PFSK-1 (cell line): Measurements from ENCODE around the gene GGTLC1.

Experiments used
- FOXP2 ChIP-seq: optimal IDR thresholded peaks from 2 replicates; pipeline ENCODE3; 2011; ENCODE audit warnings: borderline replicate concordance, control low read depth, inconsistent platforms; ENCODE audit not compliant: insufficient read depth; ENCODE audit errors: extremely low read length, extremely low read depth
- POLR2AphosphoS5 ChIP-seq: IDR thresholded peaks from 2 replicates; pipeline ENCODE4 v1.6.1; 2012; ENCODE audit warnings: low read depth, mild to moderate bottlenecking, control low read depth, low read length, moderate library complexity
- SIN3A ChIP-seq: IDR thresholded peaks from 2 replicates; pipeline ENCODE4 v1.6.1; 2012; ENCODE audit warnings: mild to moderate bottlenecking, low read length, moderate library complexity, borderline replicate concordance; ENCODE audit not compliant: insufficient read depth
- TAF1 ChIP-seq: IDR thresholded peaks from 2 replicates; pipeline ENCODE4 v1.6.1; 2012; ENCODE audit warnings: low read length, control low read depth, borderline replicate concordance; ENCODE audit not compliant: insufficient read depth
- TF ChIP-seq, protein P1 (sequence below), 2 experiments: IDR thresholded peaks; 2 replicates each; pipeline versions ENCODE4 v1.6.1 to v1.8.0; 2011 to 2012; ENCODE audit warnings: low read depth in 2 of 2, low read length in 2 of 2, control low read depth in 1 of 2, inconsistent platforms in 1 of 2, mild to moderate bottlenecking in 1 of 2, moderate library complexity in 1 of 2; ENCODE audit not compliant: insufficient read depth in 1 of 2

Gene GGTLC1

GRCh38 chr20:23966927-23967615 lies 21.5 kb downstream of the GGTLC1 start:
- TF ChIP-seq, protein P1, sequence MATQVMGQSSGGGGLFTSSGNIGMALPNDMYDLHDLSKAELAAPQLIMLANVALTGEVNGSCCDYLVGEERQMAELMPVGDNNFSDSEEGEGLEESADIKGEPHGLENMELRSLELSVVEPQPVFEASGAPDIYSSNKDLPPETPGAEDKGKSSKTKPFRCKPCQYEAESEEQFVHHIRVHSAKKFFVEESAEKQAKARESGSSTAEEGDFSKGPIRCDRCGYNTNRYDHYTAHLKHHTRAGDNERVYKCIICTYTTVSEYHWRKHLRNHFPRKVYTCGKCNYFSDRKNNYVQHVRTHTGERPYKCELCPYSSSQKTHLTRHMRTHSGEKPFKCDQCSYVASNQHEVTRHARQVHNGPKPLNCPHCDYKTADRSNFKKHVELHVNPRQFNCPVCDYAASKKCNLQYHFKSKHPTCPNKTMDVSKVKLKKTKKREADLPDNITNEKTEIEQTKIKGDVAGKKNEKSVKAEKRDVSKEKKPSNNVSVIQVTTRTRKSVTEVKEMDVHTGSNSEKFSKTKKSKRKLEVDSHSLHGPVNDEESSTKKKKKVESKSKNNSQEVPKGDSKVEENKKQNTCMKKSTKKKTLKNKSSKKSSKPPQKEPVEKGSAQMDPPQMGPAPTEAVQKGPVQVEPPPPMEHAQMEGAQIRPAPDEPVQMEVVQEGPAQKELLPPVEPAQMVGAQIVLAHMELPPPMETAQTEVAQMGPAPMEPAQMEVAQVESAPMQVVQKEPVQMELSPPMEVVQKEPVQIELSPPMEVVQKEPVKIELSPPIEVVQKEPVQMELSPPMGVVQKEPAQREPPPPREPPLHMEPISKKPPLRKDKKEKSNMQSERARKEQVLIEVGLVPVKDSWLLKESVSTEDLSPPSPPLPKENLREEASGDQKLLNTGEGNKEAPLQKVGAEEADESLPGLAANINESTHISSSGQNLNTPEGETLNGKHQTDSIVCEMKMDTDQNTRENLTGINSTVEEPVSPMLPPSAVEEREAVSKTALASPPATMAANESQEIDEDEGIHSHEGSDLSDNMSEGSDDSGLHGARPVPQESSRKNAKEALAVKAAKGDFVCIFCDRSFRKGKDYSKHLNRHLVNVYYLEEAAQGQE (IDR thresholded peaks at IDR 0.05; ENCODE audit: insufficient read depth in 1 of 2, low read depth in 2 of 2, low read length in 2 of 2): no peak
- no peak for TF ChIP-seq TAF1
- TF ChIP-seq POLR2AphosphoS5: no peak
- no peak for TF ChIP-seq SIN3A
- TF ChIP-seq FOXP2: no peak

- TF ChIP-seq, protein P1 (IDR thresholded peaks at IDR 0.05; ENCODE audit: insufficient read depth in 1 of 2, low read depth in 2 of 2, low read length in 2 of 2): no peak
- TF ChIP-seq SIN3A (no peak), POLR2AphosphoS5 (no peak), TAF1 (no peak), FOXP2 (no peak)
Observed at GRCh38 chr20:23966298-23966697, 22.3 kb downstream of the GGTLC1 start.

DNA sequence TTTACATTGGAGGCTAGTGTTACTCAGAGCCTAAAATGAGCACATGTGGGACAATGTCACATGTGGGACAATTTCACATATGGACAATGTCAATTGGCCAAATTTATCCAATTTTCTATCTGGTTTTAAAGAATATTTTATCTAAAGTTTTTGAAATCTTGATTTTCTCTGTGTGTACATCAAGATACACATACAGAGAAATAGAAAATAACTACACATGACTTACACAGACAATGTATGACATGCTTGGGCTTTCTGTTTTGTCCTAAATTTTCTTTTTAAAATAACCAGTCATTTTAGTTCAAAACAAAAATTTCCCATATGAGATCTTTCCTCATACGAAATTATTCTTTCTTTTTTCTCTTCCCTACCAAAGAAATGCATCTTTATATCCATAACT lies 24.6 kb downstream of the GGTLC1 start:
- TF ChIP-seq POLR2AphosphoS5 (no peak), FOXP2 (no peak), TAF1 (no peak), SIN3A (no peak)
- TF ChIP-seq, protein P1 (IDR thresholded peaks at IDR 0.05; ENCODE audit: insufficient read depth in 1 of 2, low read depth in 2 of 2, low read length in 2 of 2): no peak

- TF ChIP-seq FOXP2 (no peak), SIN3A (no peak), TAF1 (no peak), POLR2AphosphoS5 (no peak)
- TF ChIP-seq, protein P1 (IDR thresholded peaks at IDR 0.05; ENCODE audit: insufficient read depth in 1 of 2, low read depth in 2 of 2, low read length in 2 of 2): no peak
Observed at GRCh38 chr20:23962272-23962671, 26.3 kb downstream of the GGTLC1 start.
